CD4-positive, alpha-beta T cell treated with Interleukin-10 for 1 hour (primary cell): Measurements from ENCODE around the gene PAX3.

ENCODE experiments used
- DNase-seq: peaks from one replicate; pipeline ENCODE4 v3.0.0-alpha.2; 2020

PAX3 gene

GRCh38 chr2:222298311-222299150 is at the start of gene PAX3:
Gene PAX3, minus strand, starts transcription at chr2:222298998. Its CDS starts 383 bp downstream, at chr2:222298615.
- DNase-seq: no peak

- no peak for DNase-seq
These were observed 42.5 kb upstream of the PAX3 start for GRCh38 chr2:222341331-222341730.

- no peak for DNase-seq
These were observed 39.6 kb upstream of the PAX3 start for GRCh38 chr2:222338374-222338773.

- no peak for DNase-seq
These were observed 38.1 kb upstream of the PAX3 start for GRCh38 chr2:222336931-222337330.

- DNase-seq: no peak
These were observed 37.6 kb upstream of the PAX3 start for GRCh38 chr2:222336442-222336841.

- DNase-seq: no peak
These were observed 36.1 kb upstream of the PAX3 start for GRCh38 chr2:222334914-222335313.

- DNase-seq: no peak
These were observed 34.6 kb upstream of the PAX3 start for GRCh38 chr2:222333397-222333796.

GRCh38 chr2:222332116-222332515 is 33.3 kb upstream of the PAX3 start:
- DNase-seq: no peak

GRCh38 chr2:222330910-222331309 is 32.1 kb upstream of the PAX3 start:
- DNase-seq: no peak

- DNase-seq: no peak
These were observed 23.4 kb upstream of the PAX3 start for GRCh38 chr2:222322236-222322635.

- DNase-seq: no peak
These were observed 21.9 kb upstream of the PAX3 start for GRCh38 chr2:222320436-222321395.

GRCh38 chr2:222319586-222320435 is 21.0 kb upstream of the PAX3 start:
- peak; percentile 25 for DNase-seq

GRCh38 chr2:222318712-222319585 is 20.2 kb upstream of the PAX3 start:
- peak; percentile 46 for DNase-seq

GRCh38 chr2:222318026-222318711 is 19.4 kb upstream of the PAX3 start:
- peak; percentile 45 for DNase-seq

GRCh38 chr2:222315443-222316121 is 16.8 kb upstream of the PAX3 start:
- no peak for DNase-seq

GRCh38 chr2:222313816-222314215 is 15.0 kb upstream of the PAX3 start:
- no peak for DNase-seq

GRCh38 chr2:222311978-222312738 is 13.4 kb upstream of the PAX3 start:
- no peak for DNase-seq

GRCh38 chr2:222311319-222311977 is 12.7 kb upstream of the PAX3 start:
- no peak for DNase-seq

- DNase-seq: no peak
These were observed 12.0 kb upstream of the PAX3 start for GRCh38 chr2:222310747-222311318.
